GM18520 (cell line): ENCODE data around the gene USP5.
A peak's percentile ranks its signal among the peaks of the same experiment; 100 is the strongest.

Experiments used
- ATAC-seq: cut with Tn5 transposase; IDR thresholded peaks from one replicate; pipeline ENCODE4 v1.9.1; 2021; ENCODE audit not compliant: unreplicated experiment

Gene USP5

GRCh38 chr12:6839482-6840201, 12.3 kb upstream of the USP5 start:
- peak; percentile 47 for ATAC-seq

- ATAC-seq, result no peak
These were observed 11.6 kb upstream of the USP5 start for GRCh38 chr12:6840330-6840729.

- ATAC-seq, result no peak
These were observed 11.0 kb upstream of the USP5 start, which contains the start of gene GNB3 for GRCh38 chr12:6840761-6841515. GNB3 (plus strand) TSS chr12:6840925; CDS start chr12:6841288, 363 bp downstream.

GRCh38 chr12:6842075-6842474, 9.9 kb upstream of the USP5 start:
- no peak for ATAC-seq

GRCh38 chr12:6843118-6843902, 8.6 kb upstream of the USP5 start:
- no peak for ATAC-seq

- no peak for ATAC-seq
These were observed 6.6 kb upstream of the USP5 start for GRCh38 chr12:6845395-6845794.

- no peak for ATAC-seq
These were observed 5.6 kb upstream of the USP5 start for GRCh38 chr12:6846316-6846869.

- ATAC-seq, result no peak
These were observed 4.3 kb upstream of the USP5 start for GRCh38 chr12:6847676-6848075.

GRCh38 chr12:6849427-6849826, 2.5 kb upstream of the USP5 start:
- ATAC-seq, result no peak

GRCh38 chr12:6849976-6850560, 1.9 kb upstream of the USP5 start:
- no peak for ATAC-seq

- no peak for ATAC-seq
These were observed 1.2 kb upstream of the USP5 start for GRCh38 chr12:6850796-6851152.

GRCh38 chr12:6851153-6851920, 613 bp upstream of the USP5 start, which contains the start of gene CDCA3:
CDCA3 (minus strand) TSS chr12:6851286; CDS start chr12:6850952, 334 bp downstream.
- ATAC-seq, result peak; percentile 38

- ATAC-seq, result no peak
These were observed 853 bp downstream of the USP5 start for GRCh38 chr12:6852651-6853354.

GRCh38 chr12:6853626-6854025, 1.7 kb downstream of the USP5 start:
- no peak for ATAC-seq

GRCh38 chr12:6854036-6854435, 2.1 kb downstream of the USP5 start:
- ATAC-seq, result no peak

GRCh38 chr12:6855322-6855721, 3.4 kb downstream of the USP5 start:
- ATAC-seq, result no peak

GRCh38 chr12:6858799-6859198, 6.8 kb downstream of the USP5 start:
- no peak for ATAC-seq

- no peak for ATAC-seq
These were observed 8.2 kb downstream of the USP5 start for GRCh38 chr12:6860116-6860515.

GRCh38 chr12:6860942-6861341, 9.0 kb downstream of the USP5 start:
- no peak for ATAC-seq

- ATAC-seq, result no peak
These were observed 9.4 kb downstream of the USP5 start for GRCh38 chr12:6861391-6861790.
